GM12891 (cell line): ENCODE results near the gene MAP3K7.

Experiments
- PAX5 ChIP-seq: IDR thresholded peaks from 2 replicates; pipeline ENCODE4 v1.6.1; 2011; ENCODE audit warnings: low read length, moderate library complexity, mild to moderate bottlenecking; ENCODE audit not compliant: insufficient read depth, severe bottlenecking
- POLR2A ChIP-seq: IDR thresholded peaks from 2 replicates; pipeline ENCODE4 v1.6.1; 2011; ENCODE audit warnings: low read depth, low read length, control low read depth
- POLR2AphosphoS5 ChIP-seq: IDR thresholded peaks from 2 replicates; pipeline ENCODE4 v1.6.1; 2011; ENCODE audit warnings: low read depth, low read length, control low read depth
- SPI1 ChIP-seq: IDR thresholded peaks from 2 replicates; pipeline ENCODE4 v1.6.1; 2011; ENCODE audit warnings: low read depth, low read length, control low read depth
- TAF1 ChIP-seq: IDR thresholded peaks from 2 replicates; pipeline ENCODE4 v1.6.1; 2011; ENCODE audit warnings: low read depth, low read length, control low read depth

- TF ChIP-seq POLR2A (no peak), TAF1 (no peak), PAX5 (no peak), SPI1 (no peak), POLR2AphosphoS5 (no peak)
Measured at GRCh38 chr6:90484385-90484784, 102.5 kb downstream of the MAP3K7 start.
